Lung microvascular endothelial cell (primary cell): Measurements from ENCODE around the gene ZFC3H1. TPM values are rescaled to one million over a fixed set of nuclear protein-coding genes. Genes with fewer than 3 reads are reported as not detected.
"Not testable (repeated sequence)": the region's sequence is repeated elsewhere in the genome, so short reads cannot be mapped to it uniquely, and the experiment has no call there.

Experiments
- DNase-seq, 2 donors: peaks; one replicate each; pipeline versions ENCODE4 v3.0.0 to v3.0.0-alpha.2; 2010; ENCODE audit warnings: low read depth in 2 of 2
- total RNA-seq: library from RNA; depleted of rRNA; stranded (reverse); fragments of >200 nt; gene quantifications from 2 replicates; pipeline ENCODE4 v1.2.1, GENCODE V29; 2014

ZFC3H1 gene
- total RNA-seq, 1 donor from 2014 or later = 14.3 TPM

DNA sequence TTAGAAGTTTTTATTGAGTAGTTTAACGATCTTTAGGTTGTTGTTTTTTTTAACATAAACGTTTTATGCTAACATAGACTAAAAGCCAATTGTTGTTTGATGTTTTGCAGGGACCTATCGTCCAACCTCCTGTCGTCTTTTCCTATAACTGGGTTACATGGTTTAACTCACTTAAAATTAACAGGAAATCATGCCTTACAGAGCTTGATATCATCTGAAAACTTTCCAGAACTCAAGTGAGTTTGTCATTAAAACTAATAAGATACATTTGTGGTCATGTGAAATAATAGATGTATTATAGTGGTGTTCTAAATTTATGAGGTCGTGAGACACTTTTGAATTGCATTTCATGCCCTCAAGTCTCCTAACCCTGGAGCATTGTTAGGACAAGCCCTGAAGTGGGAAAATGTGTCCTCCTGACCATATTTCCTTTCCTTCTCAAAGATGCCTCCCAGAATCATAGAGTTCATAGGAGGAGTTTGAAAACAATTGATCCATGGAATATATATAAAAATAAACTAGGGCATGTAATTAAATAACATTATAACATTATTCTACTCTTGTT is 84.9 kb downstream of the ZFC3H1 start:
- no peak for DNase-seq

GRCh38 chr12:71576496-71576895 is 87.2 kb downstream of the ZFC3H1 start:
- no peak for DNase-seq

DNA sequence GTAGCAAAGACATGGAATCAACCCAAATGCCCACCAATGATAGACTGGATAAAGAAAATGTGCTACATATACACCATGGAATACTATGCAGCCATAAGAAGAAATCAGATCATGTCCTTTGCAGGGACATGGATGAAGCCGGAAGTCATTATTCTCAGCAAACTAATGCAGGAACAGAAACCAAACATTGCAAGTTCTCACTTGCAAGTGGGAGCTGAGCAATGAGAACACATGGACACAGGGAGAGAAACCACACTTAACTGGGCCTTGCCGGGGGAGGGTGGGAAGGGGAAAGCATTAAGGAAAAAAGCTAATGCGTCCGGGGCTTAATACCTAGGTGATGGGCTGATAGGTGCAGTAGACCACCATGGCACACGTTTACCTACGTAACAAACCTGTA is 93.8 kb downstream of the ZFC3H1 start:
- not testable (repeated sequence) for DNase-seq

GRCh38 chr12:71567537-71567936 is 96.1 kb downstream of the ZFC3H1 start:
- no peak for DNase-seq

- no peak for DNase-seq
Observed at GRCh38 chr12:71566655-71567054, 97.0 kb downstream of the ZFC3H1 start.

DNA sequence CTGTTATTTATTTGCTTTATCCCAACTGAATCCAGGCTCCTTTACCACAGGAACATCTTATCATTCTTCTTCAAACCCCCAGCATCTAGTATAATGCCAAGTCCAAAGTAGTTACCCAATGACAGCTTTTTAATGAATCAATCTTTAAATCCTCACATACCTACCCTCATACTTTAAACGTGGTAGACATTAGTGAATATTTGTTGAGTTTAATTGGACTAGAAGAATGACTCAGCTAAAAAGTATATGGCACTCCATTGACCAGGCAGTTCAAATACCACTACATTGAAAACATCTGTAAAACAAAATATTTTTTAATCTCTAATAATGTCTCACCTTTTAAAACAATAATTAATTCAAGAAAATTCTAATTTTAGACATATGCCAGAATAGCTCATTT is 98.1 kb downstream of the ZFC3H1 start:
- DNase-seq = no peak

DNA sequence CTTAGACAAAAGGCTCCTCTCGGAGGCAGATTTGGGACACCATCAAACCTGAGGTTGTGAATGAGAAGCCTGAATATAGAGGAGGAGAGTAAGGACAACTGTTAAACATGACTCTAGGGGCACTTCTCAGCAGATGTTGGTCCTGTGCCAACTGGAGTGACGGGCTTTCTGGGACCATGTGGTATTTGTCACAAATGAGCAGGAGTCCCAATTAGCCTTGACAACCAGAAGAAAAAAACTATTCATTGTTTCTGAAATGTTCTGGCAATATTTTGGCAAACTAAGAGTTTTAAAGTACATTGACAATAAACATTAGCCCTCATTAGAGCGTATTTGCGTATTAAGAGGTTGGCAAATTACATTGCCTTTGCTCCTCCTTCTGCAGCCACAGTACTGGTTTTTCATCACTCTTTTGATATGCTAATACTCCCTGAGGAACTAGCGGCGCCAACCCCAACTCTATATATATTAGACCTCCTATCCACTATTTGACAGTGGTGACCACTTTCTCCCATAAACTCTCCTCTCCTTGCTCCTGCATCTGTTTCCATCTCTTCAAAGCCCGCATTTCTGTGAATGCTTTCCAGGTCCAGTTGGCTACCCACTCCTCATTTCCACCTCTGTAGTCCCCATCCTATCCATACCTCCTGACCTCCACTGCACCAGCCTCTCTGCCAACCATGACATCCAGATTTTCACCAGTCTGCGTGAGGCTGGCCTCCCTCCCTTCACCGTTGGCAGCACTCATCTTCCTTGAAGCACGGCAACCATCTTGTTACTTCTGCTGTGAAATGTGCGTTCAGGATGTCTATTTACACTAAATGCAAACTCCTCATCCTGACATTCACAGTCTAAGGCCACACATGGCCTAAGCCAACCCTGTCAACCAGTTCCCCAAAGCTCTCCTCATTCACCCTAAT is 100.7 kb downstream of the ZFC3H1 start:
- DNase-seq = no peak

Other genes starting within 250 kb of the ZFC3H1 start
- gene LGR5, start 224.1 kb downstream of the ZFC3H1 start, total RNA-seq = not detected in 2 replicates
- 1.3 and 2.4 TPM in 2 replicates for gene THAP2, start 453 bp upstream of the ZFC3H1 start, total RNA-seq
- 34.4 and 44.6 TPM in 2 replicates for gene TMEM19, start 22.2 kb upstream of the ZFC3H1 start, total RNA-seq
- 5.4 and 9.1 TPM in 2 replicates for gene RAB21, start 91.0 kb upstream of the ZFC3H1 start, total RNA-seq
- 17.7 and 30.2 TPM in 2 replicates for gene TBC1D15, start 175.9 kb upstream of the ZFC3H1 start, total RNA-seq